ENCODE data around the gene TRIM29.

Gene TRIM29

DNA sequence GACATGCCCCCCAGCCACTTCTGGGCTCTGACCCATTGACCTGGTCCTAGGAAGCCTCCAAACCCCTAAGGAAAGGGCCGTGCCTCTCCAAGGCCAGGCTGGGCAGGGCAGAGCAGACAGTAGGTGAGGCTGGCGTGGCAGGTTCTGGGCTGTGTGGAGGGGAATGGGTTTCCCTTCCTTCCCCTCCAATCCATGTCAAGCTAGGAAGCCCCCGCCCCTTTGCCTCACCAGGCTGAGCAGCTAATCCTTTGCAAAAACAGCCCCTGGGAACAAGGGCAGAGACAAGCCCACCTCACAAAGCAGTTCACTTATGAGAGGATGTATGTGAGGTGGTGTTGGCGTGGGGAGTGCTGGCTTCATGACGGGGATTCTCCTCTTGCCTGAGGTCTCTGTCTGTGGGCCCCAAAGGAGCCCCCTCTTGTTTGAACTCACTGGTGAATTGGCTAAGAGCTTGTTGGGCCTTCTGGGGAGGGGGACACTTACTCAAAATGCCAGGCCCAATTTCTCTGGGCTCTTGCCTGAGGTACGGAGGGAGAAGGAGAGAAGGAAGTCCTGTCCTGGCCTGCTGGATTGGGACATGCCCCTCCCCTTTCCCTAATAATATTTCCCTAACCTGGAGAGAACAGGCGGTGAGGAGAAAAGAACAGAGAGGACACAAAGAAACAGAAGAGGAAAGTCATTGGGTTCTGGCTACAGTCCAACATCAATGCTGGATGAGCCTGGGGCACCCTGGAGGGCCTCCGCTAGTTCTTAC, 1.6 kb upstream of the TRIM29 start:
- Histone ChIP-seq H3K9me3 (ENCODE audit: control insufficient read depth in 5 of 5, low read length in 5 of 5) (no peaks in the 10 kb centered on the region), H3K4me3 (ENCODE audit: low read depth in 1 of 5, low read length in 5 of 5) (no peak overlapping the region), H3K27ac (ENCODE audit: low read depth, low read length) (no peak overlapping the region), H3K9ac (ENCODE audit: low read length in 5 of 5) (no peak overlapping the region), H3K27me3 (ENCODE audit: control insufficient read depth in 5 of 5, insufficient read depth in 4 of 5, low read length in 5 of 5) (peaks cover 0 to 20% (median 4%) of the 10 kb centered on the region in 5 donors), H3K4me1 (ENCODE audit: control insufficient read depth in 5 of 5, insufficient read depth in 5 of 5, low read length in 5 of 5) (no peaks in the 10 kb centered on the region), H3K36me3 (ENCODE audit: control insufficient read depth in 5 of 5, insufficient read depth in 5 of 5, low read length in 5 of 5) (no peaks in the 10 kb centered on the region)

DNA sequence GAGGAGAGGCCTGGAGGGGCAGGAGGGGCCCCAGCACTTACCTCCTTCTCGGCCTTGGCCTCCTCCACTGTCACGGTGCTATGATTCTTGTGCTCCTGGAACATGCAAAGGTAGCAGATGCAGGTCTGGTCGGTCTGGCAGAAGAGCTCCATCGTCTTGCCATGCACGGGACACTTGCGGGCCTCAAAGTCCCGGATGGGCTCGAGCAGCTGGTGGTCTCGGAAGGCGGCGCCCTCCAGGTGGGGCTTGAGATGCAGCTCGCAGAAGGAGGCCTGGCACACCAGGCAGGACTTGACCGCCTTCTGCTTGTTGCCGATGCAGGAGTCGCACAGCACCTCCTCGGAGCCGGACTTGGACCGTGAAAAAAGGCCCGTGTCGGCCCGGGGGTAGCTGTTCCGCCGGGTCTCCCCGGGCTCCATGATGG, 714 bp downstream of the TRIM29 start:
- Histone ChIP-seq H3K9me3 (ENCODE audit: control insufficient read depth in 5 of 5, low read length in 5 of 5) (no peaks in the 10 kb centered on the region), H3K9ac (ENCODE audit: low read length in 5 of 5) (no peak overlapping the region), H3K27me3 (ENCODE audit: control insufficient read depth in 5 of 5, insufficient read depth in 4 of 5, low read length in 5 of 5) (peaks cover 0 to 14% (median 3%) of the 10 kb centered on the region in 5 donors), H3K36me3 (ENCODE audit: control insufficient read depth in 5 of 5, insufficient read depth in 5 of 5, low read length in 5 of 5) (no peaks in the 10 kb centered on the region), H3K4me1 (ENCODE audit: control insufficient read depth in 5 of 5, insufficient read depth in 5 of 5, low read length in 5 of 5) (no peaks in the 10 kb centered on the region), H3K4me3 (ENCODE audit: low read depth in 1 of 5, low read length in 5 of 5) (no peak overlapping the region), H3K27ac (ENCODE audit: low read depth, low read length) (no peak overlapping the region)

DNA sequence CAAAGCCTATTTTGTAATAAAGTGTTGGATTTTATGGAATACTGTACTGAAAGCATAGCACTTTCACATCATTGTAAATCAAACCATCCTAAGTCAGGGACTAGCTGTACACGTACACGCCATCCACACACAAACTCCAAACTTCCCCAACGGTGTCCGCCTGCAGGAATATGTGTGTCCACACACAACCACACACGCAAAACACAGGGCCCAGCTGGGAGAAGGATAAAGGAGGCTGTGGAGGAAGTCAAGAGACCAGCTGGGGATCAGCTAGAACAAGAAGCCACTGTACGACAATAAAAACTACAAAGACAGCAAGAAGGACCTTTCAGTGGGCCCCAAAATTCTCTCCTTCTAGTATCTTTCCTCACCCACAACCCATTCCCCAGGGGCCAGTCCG, 1.6 kb downstream of the TRIM29 start:
- H3K36me3 ChIP-seq (ENCODE audit: control insufficient read depth in 5 of 5, insufficient read depth in 5 of 5, low read length in 5 of 5): no peaks in the 10 kb centered on the region
- no peak overlapping the region for H3K27ac ChIP-seq (ENCODE audit: low read depth, low read length)

DNA sequence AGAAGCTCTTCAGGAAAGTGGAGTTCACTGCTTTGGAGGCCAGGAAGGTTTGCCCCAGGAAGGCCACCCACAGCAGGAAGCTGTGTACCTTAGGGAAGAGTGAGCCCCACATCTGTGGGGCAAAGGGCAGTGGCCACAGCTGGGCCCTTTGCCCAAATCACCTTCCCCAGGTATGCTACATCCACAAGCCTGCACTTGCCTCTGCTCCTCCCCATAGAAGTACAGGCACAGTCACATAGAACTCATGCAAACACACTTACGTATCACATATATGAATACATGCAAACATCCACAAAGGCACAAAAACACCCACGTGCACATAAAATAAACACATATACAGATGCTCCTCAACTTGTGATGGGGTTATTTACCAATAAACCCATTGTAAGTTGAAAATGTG, 2.1 kb downstream of the TRIM29 start:
- Histone ChIP-seq H3K4me1 (ENCODE audit: control insufficient read depth in 5 of 5, insufficient read depth in 5 of 5, low read length in 5 of 5) (no peaks in the 10 kb centered on the region), H3K9ac (ENCODE audit: low read length in 5 of 5) (no peak overlapping the region), H3K27ac (ENCODE audit: low read depth, low read length) (no peak overlapping the region), H3K9me3 (ENCODE audit: control insufficient read depth in 5 of 5, low read length in 5 of 5) (no peaks in the 10 kb centered on the region), H3K36me3 (ENCODE audit: control insufficient read depth in 5 of 5, insufficient read depth in 5 of 5, low read length in 5 of 5) (no peaks in the 10 kb centered on the region), H3K4me3 (ENCODE audit: low read depth in 1 of 5, low read length in 5 of 5) (no peak overlapping the region), H3K27me3 (ENCODE audit: control insufficient read depth in 5 of 5, insufficient read depth in 4 of 5, low read length in 5 of 5) (peaks cover 0 to 4% (median 3%) of the 10 kb centered on the region in 5 donors)

More for the DNA sequence above, 1.6 kb downstream of the TRIM29 start:
- Histone ChIP-seq H3K9me3 (ENCODE audit: control insufficient read depth in 5 of 5, low read length in 5 of 5) (no peaks in the 10 kb centered on the region), H3K4me3 (ENCODE audit: low read depth in 1 of 5, low read length in 5 of 5) (no peak overlapping the region), H3K9ac (ENCODE audit: low read length in 5 of 5) (no peak overlapping the region), H3K4me1 (ENCODE audit: control insufficient read depth in 5 of 5, insufficient read depth in 5 of 5, low read length in 5 of 5) (no peaks in the 10 kb centered on the region), H3K27me3 (ENCODE audit: control insufficient read depth in 5 of 5, insufficient read depth in 4 of 5, low read length in 5 of 5) (peaks cover 0 to 9% (median 3%) of the 10 kb centered on the region in 5 donors)

DNA sequence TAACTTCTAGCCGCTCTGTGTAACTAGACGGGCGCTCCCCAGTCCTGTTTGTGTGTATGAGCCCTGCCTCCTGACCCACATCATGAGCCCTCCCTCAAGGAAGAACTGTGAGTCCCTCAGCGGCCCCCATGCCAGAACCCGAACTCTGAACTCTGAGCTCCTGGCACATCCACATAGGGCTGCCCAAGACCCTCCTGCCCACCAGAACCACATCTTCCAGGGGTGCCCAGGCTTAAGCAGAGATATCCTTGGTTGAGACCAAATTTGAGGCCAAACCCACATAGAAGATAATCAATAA, 3.0 kb downstream of the TRIM29 start:
- H3K9ac ChIP-seq (ENCODE audit: low read length in 5 of 5): no peak overlapping the region
- H3K27ac ChIP-seq (ENCODE audit: low read depth, low read length): no peak overlapping the region
- H3K4me1 ChIP-seq (ENCODE audit: control insufficient read depth in 5 of 5, insufficient read depth in 5 of 5, low read length in 5 of 5): no peaks in the 10 kb centered on the region
- no peaks in the 10 kb centered on the region for H3K36me3 ChIP-seq (ENCODE audit: control insufficient read depth in 5 of 5, insufficient read depth in 5 of 5, low read length in 5 of 5)
- no peak overlapping the region for H3K4me3 ChIP-seq (ENCODE audit: low read depth in 1 of 5, low read length in 5 of 5)
- no peaks in the 10 kb centered on the region for H3K9me3 ChIP-seq (ENCODE audit: control insufficient read depth in 5 of 5, low read length in 5 of 5)
- peaks cover 0 to 4% (median 3%) of the 10 kb centered on the region in 5 donors for H3K27me3 ChIP-seq (ENCODE audit: control insufficient read depth in 5 of 5, insufficient read depth in 4 of 5, low read length in 5 of 5)

DNA sequence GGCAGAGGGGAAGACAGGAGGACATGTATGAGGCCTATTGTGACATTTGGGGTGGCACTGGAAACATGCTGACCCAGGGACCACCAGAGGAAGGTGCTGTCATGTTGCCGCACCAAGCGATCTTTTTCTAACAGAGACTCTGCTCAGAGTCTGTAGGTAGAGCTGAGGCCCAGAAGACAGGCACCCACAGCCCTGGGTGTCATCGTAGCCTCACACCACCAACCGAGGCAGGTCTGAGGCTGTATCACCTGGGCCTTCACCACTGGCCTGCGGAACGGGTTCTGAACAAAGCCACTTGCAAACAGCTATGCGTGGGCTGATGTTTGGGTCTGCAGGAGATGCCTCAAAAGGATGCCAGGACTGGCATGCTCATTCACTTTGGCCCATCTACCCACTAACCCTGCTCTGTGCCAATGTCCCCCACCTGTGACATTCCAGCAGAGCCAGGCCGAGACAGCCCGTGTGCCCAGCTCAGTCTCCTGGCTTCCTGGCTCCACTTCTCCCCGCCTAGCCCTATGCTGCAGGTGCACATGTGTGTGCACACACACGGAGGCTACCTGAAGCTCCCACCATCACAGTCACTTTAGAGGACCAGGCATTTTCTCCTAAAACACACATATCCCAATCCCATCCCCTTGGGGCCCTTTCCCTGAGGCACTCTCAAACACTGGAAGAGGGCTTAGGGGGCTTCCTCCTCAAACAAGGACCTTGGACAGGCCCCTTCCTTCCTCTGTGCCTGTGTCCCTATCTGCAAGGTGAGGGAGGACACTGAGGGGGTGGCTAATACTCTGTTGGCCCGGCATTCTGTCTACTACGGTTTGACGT, 3.6 kb downstream of the TRIM29 start:
- no peak overlapping the region for H3K27ac ChIP-seq (ENCODE audit: low read depth, low read length)
- peaks cover 0 to under 1% (median 0%) of the 10 kb centered on the region in 5 donors for H3K4me1 ChIP-seq (ENCODE audit: control insufficient read depth in 5 of 5, insufficient read depth in 5 of 5, low read length in 5 of 5)
- no peak overlapping the region for H3K4me3 ChIP-seq (ENCODE audit: low read depth in 1 of 5, low read length in 5 of 5)
- H3K9me3 ChIP-seq (ENCODE audit: control insufficient read depth in 5 of 5, low read length in 5 of 5): no peaks in the 10 kb centered on the region
- no peak overlapping the region for H3K9ac ChIP-seq (ENCODE audit: low read length in 5 of 5)
- peaks cover 0 to 4% (median 3%) of the 10 kb centered on the region in 5 donors for H3K27me3 ChIP-seq (ENCODE audit: control insufficient read depth in 5 of 5, insufficient read depth in 4 of 5, low read length in 5 of 5)
- H3K36me3 ChIP-seq (ENCODE audit: control insufficient read depth in 5 of 5, insufficient read depth in 5 of 5, low read length in 5 of 5): no peaks in the 10 kb centered on the region

DNA sequence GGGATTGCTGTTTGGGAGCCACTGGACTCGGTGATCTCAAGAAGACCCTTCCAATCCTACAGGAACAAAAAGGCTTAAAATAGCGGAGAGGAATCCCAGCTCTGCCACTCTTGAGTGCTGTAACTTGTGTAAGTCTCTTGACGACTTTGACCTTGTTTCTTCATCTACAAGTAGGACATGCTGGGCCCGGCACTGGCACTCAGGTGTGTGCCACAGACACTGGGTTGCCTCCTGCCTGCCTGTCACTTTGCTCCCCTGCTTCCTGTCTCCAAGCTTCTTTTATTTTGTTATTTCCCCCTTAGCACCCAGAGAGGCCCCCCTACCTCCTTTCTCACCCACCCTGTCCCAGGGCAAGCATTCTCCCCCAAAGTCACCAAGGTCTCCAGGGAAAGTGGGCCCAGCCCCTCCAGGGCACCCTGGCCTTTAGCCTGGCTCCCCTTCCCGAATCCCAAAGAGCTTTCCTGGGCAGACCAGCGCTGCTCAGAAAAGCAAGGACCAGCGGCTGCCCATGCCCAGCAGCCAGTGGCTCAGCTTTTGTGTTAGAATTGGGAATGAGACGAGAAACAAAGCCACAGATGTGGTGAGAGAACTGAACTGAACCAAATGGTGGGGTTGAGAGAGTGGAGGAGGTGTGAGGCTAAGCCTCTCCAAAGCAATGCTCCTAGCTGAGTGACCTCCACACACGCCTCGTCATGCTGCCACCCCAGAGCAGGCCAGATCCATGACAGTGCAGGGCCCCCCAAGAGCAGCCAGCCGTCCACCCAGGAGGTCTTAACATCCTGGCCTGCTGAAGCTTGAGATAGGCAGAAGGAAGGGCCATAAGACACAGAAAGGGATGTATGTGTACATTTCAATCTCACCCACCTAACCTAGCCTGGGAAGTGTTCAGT, 4.5 kb downstream of the TRIM29 start:
- Histone ChIP-seq H3K36me3 (ENCODE audit: control insufficient read depth in 5 of 5, insufficient read depth in 5 of 5, low read length in 5 of 5) (no peaks in the 10 kb centered on the region), H3K9ac (ENCODE audit: low read length in 5 of 5) (no peak overlapping the region), H3K4me3 (ENCODE audit: low read depth in 1 of 5, low read length in 5 of 5) (no peak overlapping the region), H3K27ac (ENCODE audit: low read depth, low read length) (no peak overlapping the region), H3K27me3 (ENCODE audit: control insufficient read depth in 5 of 5, insufficient read depth in 4 of 5, low read length in 5 of 5) (peaks cover 0 to 8% (median 0%) of the 10 kb centered on the region in 5 donors), H3K9me3 (ENCODE audit: control insufficient read depth in 5 of 5, low read length in 5 of 5) (no peaks in the 10 kb centered on the region), H3K4me1 (ENCODE audit: control insufficient read depth in 5 of 5, insufficient read depth in 5 of 5, low read length in 5 of 5) (peaks cover 0 to 9% (median 5%) of the 10 kb centered on the region in 5 donors)

DNA sequence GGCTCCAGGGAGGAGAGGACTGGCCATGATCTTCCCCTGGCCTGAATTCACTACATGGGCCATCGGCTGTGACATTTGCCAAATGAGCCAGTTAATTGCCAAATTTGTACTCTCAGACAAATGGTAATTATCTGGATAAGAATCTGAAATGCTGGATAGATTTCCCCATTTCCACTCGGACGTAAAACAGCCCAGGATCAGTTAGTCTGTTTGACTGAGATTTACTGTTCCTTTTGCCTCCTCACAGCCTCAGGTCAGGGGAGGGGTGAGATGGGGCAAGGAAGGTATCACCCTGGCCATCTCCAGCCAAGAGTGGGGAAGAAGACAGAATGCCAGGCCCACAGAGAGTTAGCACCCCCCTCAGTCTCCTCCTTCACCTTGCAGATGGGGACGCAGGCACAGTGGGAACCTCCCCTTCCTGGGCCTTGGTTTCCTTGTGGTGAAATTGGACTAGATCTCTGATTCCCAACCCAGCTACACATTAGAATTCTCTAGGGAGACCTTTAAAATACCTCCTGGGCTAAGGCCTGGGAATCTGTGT, 5.2 kb downstream of the TRIM29 start:
- Histone ChIP-seq H3K4me3 (ENCODE audit: low read depth in 1 of 5, low read length in 5 of 5) (no peak overlapping the region), H3K9ac (ENCODE audit: low read length in 5 of 5) (no peak overlapping the region), H3K27ac (ENCODE audit: low read depth, low read length) (no peak overlapping the region), H3K9me3 (ENCODE audit: control insufficient read depth in 5 of 5, low read length in 5 of 5) (no peaks in the 10 kb centered on the region), H3K36me3 (ENCODE audit: control insufficient read depth in 5 of 5, insufficient read depth in 5 of 5, low read length in 5 of 5) (no peaks in the 10 kb centered on the region), H3K27me3 (ENCODE audit: control insufficient read depth in 5 of 5, insufficient read depth in 4 of 5, low read length in 5 of 5) (peaks cover 0 to 8% (median 0%) of the 10 kb centered on the region in 5 donors), H3K4me1 (ENCODE audit: control insufficient read depth in 5 of 5, insufficient read depth in 5 of 5, low read length in 5 of 5) (peaks cover 0 to 13% (median 5%) of the 10 kb centered on the region in 5 donors)

DNA sequence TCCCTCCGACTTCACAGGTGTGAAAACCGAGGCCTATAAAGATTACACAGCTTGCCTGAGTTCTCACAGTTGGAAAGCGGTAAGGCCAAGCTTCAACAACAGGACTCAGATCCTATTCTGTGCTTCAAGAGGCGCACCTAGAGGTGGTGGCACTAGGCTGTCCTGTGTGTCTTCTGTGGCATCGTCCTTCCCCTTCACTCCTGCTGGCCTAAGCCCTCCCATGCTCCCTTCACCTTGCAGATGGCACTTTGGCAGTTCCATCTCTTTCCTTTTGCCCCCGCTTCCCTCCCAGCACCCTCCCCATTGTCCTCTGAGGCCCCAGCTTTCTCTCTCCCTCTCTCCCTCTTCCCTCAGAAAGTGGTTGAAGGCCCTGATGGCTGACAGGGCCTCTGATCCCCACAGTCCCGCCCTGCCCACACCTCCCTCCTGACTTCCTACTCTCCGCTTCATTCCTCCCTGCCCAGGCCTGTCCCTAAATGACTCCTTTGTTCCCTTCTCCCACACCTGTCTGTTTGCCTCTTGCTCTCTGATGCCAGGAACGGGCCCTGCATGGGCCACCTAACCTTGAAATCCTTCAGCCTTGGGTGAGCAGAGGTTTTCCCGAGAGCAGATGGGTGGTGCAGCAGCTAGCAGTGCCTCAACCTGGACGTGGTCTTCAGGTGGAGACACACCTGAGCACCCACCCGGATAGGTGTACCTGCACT, 5.8 kb downstream of the TRIM29 start:
- no peak overlapping the region for H3K9ac ChIP-seq (ENCODE audit: low read length in 5 of 5)
- no peaks in the 10 kb centered on the region for H3K9me3 ChIP-seq (ENCODE audit: control insufficient read depth in 5 of 5, low read length in 5 of 5)
- H3K4me3 ChIP-seq (ENCODE audit: low read depth in 1 of 5, low read length in 5 of 5): no peak overlapping the region
- peaks cover 0 to 8% (median 0%) of the 10 kb centered on the region in 5 donors for H3K27me3 ChIP-seq (ENCODE audit: control insufficient read depth in 5 of 5, insufficient read depth in 4 of 5, low read length in 5 of 5)
- peaks cover 0 to 13% (median 5%) of the 10 kb centered on the region in 5 donors for H3K4me1 ChIP-seq (ENCODE audit: control insufficient read depth in 5 of 5, insufficient read depth in 5 of 5, low read length in 5 of 5)
- H3K27ac ChIP-seq (ENCODE audit: low read depth, low read length): no peak overlapping the region
- no peaks in the 10 kb centered on the region for H3K36me3 ChIP-seq (ENCODE audit: control insufficient read depth in 5 of 5, insufficient read depth in 5 of 5, low read length in 5 of 5)

Measured in subcutaneous abdominal adipose tissue (tissue), 5 donors.